GM18519 (cell line): Measurements from ENCODE around the gene GALNT2.
A peak's percentile ranks its signal among the peaks of the same experiment; 100 is the strongest.

Experiments
- ATAC-seq: cut with Tn5 transposase; IDR thresholded peaks from one replicate; pipeline ENCODE4 v1.9.1; 2021; ENCODE audit warnings: mild to moderate bottlenecking, moderate library complexity; ENCODE audit not compliant: unreplicated experiment, low FRiP score

GALNT2 gene

DNA sequence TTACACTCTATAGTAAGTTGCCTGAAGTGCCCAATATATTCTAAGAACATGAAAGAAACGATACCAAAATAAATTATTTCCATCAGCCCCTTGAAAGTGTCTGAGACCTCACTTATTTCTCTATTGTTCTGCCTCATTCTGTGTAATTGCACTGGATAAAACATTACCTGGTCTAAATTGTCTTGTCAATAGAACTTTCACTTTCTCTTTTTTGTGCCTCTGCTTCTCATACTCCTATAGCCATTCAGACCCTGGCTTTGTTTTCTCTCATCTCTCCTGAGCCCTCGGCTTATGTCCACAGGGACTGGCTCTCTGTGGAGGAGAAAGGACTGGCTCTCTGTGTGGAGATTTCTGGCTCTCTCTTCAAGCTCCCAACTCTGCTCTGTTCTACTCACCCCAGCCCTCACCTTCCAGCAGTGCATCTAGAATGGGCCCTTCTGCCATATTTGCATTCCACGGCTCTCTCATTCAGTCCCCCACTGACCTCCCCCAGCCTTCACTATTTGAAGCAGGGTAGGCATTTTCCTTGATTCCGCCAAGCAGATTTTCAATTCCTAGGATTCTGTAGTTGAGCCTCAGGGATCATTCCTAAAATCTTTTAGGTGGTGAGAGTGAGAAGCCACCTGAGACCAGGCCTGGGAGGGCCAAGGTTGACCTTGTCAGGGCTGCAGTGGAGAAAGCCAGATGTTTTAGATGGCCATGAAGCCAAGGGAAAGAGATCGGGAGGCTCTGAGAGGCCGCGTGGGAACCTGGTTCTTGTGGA lies 15.9 kb upstream of the GALNT2 start:
- ATAC-seq: no peak

GRCh38 chr1:230052018-230052417 lies 15.0 kb upstream of the GALNT2 start:
- ATAC-seq: no peak

DNA sequence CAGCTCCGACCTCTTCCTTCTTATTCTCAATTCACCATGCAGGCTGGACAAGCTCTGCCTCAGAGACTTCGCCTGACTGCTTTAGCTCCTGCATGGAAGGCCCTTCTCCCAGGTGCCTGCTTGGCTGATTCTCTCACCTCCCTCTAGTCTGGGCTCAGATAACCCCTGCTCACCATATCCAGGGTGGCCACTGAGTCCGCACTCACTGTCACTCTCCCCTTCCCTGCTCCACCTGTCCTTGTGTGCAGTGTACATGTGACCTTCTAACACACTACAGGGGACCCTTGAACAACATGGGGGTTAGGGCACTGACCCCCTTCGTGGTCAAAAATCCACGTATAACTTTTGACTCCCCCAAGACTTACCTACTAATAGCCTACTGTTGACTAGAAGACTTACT lies 14.4 kb upstream of the GALNT2 start:
- no peak for ATAC-seq

DNA sequence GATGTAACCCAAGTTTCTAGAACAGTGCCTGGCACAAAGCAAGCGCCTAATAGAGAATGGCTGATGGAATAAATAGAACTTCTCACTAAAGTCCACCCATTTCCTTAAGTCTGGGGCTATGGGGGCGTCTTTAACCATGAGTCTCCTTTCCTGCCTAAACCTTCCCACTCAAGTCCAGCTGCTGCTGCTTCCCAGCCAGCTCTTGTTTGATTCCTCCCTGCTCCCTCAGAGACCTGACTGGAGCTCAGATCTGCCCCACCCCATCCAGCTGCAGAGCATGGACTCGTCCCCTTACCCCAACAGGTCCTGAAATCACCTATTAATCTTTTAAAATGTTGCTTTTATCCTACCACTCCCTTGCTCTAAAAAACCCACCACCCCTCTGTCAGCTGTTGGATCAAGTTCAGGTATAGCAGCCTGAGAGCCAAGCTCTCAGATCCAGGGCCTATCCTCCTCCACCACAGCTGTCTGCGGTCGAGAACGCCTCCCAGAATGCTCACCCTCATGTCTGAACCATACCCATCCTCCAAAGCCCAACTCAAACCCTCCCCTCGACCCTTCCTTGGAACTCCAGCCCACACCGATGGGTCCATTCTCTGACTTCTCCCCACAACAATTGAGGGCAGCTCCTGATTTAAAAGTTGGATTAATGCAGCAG lies 12.8 kb upstream of the GALNT2 start:
- no peak for ATAC-seq

- ATAC-seq: no peak
Measured at GRCh38 chr1:230056098-230056497, 10.9 kb upstream of the GALNT2 start.

DNA sequence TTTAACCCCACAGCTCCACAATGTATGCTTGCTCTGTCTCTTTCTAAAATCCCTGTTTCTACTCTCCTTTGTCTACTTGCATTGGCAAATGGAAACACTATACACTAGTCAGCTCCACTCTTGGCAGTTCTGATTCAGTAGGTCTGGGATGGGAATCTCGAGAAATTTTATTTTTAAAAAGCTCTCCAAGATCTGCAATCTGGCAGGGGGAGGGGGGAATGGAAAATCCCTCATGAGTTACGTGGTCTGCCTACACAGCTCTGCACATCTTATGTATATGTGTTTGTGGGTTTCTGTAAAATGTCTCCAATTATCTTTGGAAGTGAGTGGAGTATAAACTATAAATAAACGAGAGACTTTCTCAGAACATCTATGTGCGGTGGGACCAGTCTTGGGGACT lies 9.9 kb upstream of the GALNT2 start:
- no peak for ATAC-seq

- ATAC-seq: no peak
Measured at GRCh38 chr1:230057681-230058565, 9.1 kb upstream of the GALNT2 start.

- no peak for ATAC-seq
Measured at GRCh38 chr1:230058626-230059025, 8.4 kb upstream of the GALNT2 start.

DNA sequence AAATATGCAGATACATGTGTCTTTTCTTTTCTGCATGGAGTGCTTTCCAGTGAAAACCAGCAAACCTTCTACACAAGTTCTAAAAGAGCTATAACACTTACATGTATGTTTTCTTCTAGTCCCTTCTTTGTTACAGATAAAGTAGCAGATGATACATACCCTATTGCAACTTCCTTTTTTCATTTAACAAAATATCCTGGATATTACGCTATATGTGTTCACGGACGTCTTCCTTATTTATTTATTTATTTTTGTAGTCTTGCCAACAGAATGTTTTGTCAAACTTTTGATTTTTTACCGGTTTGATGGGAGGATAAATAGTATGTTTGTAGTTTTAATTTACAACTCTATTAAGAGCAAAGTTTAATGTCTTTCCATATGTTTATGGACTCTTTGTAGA lies 5.2 kb upstream of the GALNT2 start:
- no peak for ATAC-seq

GRCh38 chr1:230062521-230062920 lies 4.5 kb upstream of the GALNT2 start:
- ATAC-seq: no peak

DNA sequence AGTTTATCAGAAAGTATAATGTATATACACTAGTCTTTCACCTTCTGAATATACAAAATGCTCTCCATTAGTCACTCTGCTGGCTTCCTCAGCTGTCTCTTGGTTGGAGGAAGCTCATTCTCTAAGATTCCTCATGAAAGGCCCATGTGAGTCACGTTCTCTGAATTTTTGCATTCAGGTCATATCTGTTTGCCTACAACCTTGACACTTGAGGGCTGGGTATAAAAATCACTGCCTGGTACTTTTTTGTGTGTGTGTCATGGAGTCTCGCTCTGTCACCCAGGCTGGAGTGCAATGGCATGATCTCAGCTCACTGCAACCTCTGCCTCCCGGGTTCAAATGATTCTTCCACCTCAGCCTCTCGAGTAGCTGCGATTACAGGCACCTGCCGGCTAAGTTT lies 2.8 kb upstream of the GALNT2 start:
- ATAC-seq: no peak

- no peak for ATAC-seq
Measured at GRCh38 chr1:230065161-230065560, 1.9 kb upstream of the GALNT2 start.

- ATAC-seq: no peak
Measured at GRCh38 chr1:230065571-230065970, 1.5 kb upstream of the GALNT2 start.

DNA sequence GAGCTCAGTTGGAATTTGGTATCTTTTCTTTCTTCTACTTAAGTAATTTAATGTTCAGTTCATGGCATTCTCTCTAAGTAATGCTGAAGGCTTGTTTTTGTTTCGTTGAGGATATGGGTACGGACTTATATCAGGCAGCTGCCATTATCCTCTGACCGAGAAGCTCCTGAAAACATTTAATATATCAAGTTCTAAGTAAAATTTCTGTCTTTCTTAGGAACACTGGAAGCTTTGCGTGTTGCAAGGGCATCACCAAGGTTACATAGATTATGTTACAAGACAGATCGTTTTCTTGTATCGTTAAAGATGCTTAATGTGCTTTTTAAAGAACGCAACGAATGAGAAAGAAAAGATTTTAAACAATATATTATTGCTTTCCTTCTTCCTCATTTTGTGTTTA lies 1.0 kb upstream of the GALNT2 start:
- no peak for ATAC-seq

DNA sequence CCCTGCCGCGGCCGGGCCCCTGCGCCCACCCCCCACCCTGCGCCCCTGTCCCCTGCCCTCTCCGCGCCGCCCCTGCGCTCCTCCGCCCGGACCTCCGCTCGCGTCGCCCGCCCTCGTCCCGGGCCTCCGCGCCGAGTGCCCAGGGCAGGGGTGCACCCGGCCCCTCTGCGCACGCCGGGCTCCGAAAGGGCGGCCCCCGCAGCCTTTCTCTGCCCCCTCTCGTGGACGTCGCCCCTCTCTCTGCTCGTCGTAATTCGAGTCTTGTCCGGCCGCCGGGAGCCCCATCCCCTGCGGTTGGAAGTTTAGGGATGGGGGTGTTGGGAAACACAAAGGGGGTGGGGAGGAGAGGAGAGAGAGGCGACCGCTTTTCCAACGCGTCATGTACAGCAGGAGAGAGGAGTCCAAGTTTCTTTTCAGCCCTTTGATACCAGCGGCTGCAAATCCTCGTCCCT lies 407 bp downstream of the GALNT2 start:
- peak; percentile 8 for ATAC-seq

- no peak for ATAC-seq
Measured at GRCh38 chr1:230067871-230068620, 1.0 kb downstream of the GALNT2 start.

- no peak for ATAC-seq
Measured at GRCh38 chr1:230068621-230068873, 1.5 kb downstream of the GALNT2 start.

DNA sequence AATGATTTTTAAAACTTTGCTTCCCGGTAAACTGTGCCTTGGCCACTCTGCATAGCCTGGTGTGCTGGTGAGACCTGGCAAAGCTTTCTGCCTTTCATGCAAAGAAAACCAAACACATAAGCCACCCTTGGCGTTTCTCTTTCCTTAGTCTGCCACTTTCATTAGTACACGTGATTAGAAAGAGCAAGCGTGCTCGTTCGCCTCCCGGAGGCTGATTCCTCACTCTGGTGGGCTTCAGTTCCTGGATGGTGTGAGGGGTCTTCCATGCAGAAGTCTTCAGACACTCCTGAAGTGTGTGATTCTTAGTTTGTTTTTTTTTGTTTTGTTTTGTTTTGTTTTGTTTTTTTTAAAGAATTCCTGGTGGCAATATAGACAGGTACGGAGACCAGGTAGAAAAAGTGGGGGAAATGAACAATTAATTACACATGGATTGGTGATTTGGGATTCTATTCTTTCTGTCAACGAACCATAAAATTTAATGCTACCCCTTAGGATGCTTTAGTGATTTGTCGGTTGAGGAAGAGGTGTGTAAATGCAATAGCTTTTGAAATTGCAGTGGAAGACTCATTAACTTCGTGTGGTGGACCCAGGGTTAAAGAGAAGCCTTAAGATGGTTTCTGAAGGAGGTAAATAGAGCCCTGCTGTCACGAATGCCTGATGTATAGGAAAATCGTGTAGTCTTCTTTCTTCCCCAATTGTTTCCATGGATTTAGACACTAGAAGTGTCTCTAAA lies 2.1 kb downstream of the GALNT2 start:
- no peak for ATAC-seq

DNA sequence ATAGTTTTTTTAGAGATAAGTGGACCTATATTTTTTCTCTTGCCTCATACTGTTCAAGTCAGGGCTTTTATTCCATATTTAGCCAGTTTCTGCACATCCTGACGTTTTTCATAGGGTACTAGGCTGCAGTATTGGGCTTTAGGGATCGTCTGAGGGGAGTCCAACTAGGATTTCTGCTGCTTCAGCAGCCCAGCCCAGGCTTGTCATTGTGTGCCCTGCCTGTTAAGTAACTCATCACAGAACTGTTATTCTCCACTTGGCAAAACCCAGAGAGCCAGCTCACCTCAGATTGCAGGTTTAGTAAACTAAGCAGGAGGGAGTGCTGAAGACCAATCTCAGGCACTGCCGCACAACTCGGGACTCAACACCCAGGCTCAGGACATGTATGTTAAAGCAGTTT lies 2.8 kb downstream of the GALNT2 start:
- ATAC-seq: no peak
